Ramos (cell line): ENCODE measurements around the gene SNRPA.
"Not testable (repeated sequence)": the region's sequence is repeated elsewhere in the genome, so short reads cannot be mapped to it uniquely, and the experiment has no call there.

Source experiments
- in situ Hi-C: fragments of 300-500 bp; cut with MboI; formaldehyde crosslinking; loops from one replicate; pipeline ENCODE4 v1.14.3; 2022; ENCODE audit warnings: low sequenced_read_pairs; ENCODE audit not compliant: unreplicated experiment

The SNRPA gene

DNA sequence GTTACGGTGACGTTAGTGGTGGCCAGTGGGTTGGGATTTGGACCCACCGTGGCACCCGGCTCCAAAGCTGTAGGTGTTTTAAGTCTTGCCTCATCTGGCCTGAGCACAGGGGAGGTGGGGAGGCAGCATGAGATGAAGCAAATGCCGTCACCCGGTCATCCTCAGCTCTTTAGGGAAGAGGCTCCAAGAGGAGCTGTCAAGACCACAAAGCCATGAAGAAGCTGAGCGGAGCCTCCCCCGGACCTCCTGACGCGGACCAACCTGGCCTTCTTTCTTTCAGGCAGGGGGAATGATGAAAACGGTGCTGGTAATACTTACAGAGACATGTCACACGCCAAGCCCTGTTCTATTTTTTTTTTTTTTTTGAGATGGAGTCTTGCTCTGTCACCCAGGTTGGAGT lies 8.1 kb upstream of the SNRPA start:
- in situ Hi-C loops, result no loop called here

DNA sequence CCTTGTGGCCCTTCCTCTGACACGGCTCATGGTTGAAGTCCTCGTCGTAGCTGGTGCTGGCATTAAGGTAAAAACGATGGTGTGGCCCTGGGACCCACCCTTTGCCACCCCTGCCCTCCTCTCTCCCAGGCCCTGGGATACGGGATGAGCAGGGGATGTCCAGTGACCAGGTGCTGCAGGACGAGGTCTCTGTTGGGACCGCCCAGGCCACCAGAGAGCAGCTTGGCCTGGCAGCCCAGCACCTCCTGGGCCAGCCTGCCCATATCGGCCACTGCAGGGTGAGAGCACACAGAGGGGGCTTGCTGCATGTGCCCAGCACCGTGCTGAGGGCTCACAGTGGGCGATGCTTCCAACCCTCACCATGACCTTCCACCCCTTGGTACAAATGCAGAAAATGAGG lies 7.1 kb upstream of the SNRPA start:
- in situ Hi-C loops, result no loop called here

DNA sequence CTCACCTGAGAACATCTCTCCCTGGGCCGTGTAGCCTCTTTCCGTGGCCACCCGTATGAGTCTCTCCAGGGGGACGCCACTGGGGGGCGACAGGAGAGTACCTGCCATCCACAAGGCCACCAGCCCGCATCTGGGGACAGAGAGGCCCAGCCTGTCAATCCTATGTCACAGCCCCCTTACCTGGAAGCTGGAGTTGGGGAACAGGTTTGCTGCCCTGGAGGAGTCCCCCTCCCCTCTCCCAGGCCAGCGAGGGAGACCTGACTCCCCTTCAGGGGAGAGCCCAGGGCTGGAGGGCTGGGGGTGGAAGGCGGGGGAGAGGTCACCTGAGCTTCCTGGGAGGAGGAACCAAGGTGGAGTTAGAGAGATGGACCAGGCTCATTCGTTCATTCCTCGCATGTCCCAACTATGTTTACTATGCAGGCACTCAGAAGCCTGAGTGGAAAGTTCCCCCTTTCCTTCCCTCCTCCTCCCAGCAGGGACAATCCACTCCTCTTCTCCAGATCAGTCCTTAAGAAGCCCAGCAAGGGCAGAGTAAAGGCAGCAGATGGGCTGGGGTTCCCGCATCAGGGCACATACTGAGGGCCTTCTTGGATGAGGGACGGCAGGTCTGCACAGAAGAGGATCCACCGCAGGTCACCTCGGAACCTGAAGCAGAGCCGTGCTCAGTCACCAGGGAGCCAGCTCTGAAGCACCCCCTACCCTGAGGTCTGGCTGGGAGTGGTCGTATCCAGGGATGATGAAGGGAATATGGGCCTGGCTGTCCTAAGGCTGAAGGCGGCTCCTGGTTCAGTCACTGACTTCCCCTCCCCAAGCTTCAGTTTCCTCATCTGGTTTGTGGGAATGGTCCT lies 6.2 kb upstream of the SNRPA start:
- in situ Hi-C loops, result loop anchor here (5.0 kb wide), 1 partner anchor 63 kb away; no protein-coding TSS in a partner anchor

DNA sequence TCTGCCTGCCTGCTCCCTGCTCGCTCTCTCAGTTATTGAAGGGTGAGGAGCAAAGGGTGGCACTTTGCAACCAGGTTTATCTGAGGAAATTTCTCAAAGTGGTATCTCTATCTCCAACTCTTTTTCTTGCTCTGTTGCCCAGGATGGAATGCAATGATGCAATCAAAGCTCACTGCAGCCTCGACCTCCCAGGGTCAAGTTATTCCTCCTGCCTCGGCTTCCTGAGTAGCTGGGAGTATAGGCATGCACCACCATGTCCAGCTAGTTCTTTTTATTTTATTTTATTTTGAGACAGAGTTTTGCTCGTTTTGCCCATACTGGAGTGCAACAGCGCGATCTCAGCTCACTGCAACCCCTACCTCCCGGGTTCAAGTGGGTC lies 5.6 kb upstream of the SNRPA start:
- in situ Hi-C loops, result loop anchor here (5.0 kb wide), 1 partner anchor 62 kb away; no protein-coding TSS in a partner anchor

DNA sequence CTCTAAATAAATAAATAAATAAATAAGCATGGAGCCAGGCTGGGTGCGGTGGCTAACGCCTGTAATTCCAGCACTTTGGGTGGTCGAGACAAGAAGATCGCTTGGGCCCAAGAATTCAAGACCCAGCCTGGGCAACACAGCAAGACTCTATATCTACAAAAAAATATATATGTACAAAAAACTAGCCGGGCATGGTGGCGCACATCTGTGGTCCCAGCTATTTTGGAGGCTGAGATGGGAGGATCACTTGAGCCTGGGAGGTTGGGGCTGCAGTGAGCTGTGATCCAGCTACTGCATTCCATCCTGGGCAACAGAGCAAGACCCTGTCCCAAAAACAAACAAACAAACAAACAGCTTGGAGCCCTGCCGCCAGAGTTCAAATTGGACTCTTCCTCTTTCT lies 3.5 kb upstream of the SNRPA start:
- in situ Hi-C loops, result loop anchor here (5.0 kb wide), 1 partner anchor 60 kb away; no protein-coding TSS in a partner anchor

GRCh38 chr19:40750058-40750873 lies 737 bp upstream of the SNRPA start, which contains the start of gene ACTMAP:
ACTMAP (minus strand) TSS chr19:40750477; CDS start chr19:40749803, 674 bp downstream.
- in situ Hi-C loops, result no loop called here

- in situ Hi-C loops, result no loop called here
Measured at GRCh38 chr19:40752257-40752781, 1.3 kb downstream of the SNRPA start.

DNA sequence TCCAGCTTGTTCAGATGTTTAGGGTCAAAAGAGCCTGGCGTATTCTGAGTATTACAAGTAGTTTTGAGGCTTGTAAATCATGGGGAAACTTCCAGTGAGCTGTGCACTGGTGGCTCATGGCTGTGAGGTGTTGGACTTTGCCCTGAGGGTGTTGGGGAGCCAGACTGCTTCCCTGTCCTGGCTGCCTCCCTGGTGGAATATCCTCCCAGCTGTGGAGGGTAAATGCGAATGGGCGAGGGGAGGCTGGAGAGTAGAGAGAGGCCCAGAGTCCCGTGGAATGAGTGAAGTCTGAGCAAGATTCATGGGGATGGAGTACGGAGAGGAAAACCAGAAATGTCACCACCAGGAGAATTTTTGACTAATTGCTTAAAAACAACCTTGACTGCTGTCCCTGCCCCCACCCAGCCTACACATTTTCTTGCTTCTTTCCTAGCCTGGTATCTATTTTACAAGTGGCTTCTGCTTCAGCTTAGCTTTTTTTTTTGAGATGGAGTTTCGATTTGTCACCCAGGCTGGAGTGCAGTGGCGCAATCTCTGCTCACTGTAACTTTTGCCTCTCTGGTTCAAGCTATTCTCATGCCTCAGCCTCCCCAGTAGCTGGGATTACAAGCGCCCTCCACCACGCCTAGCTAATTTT lies 3.7 kb downstream of the SNRPA start:
- in situ Hi-C loops, result no loop called here

- in situ Hi-C loops, result no loop called here
Measured at GRCh38 chr19:40755248-40755624, 4.2 kb downstream of the SNRPA start.

GRCh38 chr19:40755791-40756190 lies 4.8 kb downstream of the SNRPA start:
- in situ Hi-C loops, result no loop called here

- in situ Hi-C loops, result no loop called here
Measured at GRCh38 chr19:40756502-40757110, 5.6 kb downstream of the SNRPA start.

DNA sequence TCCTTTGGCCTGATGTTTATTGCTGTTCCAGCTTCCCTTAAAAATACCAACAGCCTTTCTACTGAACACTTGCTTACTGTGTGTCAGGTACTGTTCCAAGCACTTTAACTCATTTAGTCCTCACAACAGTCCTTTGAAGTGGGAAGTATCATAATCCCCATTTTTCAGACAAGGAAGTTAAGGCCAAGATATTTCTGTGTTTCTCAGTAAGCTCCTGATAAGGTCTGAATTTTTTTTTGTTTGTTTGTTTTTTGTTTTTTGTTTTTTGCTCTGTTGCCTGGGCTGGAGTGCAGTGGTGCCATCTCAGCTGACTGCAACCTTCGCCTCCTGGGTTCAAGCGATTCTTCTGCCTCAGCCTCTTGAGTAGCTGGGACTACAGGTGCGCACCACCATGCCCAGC lies 7.5 kb downstream of the SNRPA start:
- in situ Hi-C loops, result no loop called here

DNA sequence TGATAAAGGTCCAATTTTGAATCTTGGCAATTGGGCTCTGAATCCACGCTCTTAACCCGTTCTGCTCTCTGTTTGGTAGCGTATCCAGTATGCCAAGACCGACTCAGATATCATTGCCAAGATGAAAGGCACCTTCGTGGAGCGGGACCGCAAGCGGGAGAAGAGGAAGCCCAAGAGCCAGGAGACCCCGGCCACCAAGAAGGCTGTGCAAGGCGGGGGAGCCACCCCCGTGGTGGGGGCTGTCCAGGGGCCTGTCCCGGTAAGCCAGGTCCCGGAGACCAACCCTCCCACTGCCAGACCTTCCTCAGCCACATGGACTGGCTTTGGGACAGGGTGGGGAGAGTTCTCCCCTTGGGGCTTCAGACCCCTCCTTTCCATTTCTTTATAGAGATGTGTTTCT lies 8.3 kb downstream of the SNRPA start:
- in situ Hi-C loops, result no loop called here

DNA sequence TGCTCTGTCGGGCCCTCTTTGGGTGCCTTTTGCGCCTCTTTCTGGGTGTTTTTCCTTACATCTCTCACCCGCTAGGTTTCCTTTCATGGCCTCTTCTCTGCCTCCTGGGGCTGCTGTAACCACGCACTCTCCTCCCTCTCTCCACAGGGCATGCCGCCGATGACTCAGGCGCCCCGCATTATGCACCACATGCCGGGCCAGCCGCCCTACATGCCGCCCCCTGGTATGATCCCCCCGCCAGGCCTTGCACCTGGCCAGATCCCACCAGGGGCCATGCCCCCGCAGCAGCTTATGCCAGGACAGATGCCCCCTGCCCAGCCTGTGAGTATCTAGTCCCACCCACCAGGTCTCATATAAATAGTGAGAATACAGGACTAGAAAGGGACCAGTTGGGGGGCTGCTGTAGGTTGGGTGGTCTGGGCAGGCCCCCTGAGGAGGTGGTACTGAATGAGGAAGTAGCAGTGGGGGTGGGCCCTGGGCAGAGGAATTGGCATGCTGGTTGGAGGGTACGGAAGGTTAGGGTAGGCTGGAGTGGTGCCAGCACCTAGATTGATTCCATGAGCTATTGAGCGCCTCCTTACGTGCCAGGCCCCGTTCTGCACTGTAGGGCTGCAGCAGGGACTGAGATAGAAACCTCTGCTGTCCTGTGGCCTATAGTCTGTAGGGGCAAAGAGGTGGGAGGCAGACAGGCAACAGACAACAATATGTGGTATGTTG lies 11.9 kb downstream of the SNRPA start:
- in situ Hi-C loops, result no loop called here

GRCh38 chr19:40763526-40763925 lies 12.5 kb downstream of the SNRPA start:
- in situ Hi-C loops, result no loop called here

DNA sequence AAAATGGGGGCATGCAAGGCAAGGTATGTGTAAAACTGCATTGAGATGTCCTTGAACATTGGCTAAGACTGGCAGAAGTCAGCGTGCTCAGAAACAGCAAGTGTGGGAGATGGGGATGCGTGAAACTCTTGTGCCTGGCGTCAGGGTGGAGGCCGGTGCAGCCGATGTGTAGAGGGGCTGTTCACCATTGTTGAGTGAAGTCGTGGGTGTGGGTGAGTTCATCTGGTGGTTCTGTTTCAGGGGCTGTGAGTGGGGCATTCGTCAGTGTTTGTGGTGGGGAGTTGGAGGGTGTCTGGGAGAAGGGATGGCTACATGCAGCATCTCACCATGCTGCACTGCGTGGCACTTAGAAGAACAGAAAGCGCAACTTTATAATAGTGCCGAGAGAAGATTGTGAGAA lies 13.0 kb downstream of the SNRPA start:
- in situ Hi-C loops, result no loop called here

DNA sequence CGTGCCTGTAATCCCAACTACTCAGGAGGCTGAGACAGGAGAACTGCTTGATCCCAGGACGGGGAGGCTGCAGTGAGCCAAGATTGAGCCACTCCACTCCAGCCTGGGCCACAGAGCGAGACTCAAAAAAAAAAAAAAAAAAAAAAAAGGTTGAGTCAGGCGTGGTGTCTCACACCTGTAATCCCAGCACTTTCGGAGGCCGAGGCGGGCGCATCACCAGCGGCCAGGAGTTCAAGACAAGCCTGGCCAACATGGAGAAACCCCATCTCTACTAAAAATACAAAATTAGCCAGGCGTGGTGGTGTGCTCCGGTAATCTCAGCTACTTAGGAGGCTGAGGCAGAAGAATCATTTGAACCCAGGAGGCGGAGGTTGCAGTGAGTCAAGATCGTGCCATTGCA lies 15.4 kb downstream of the SNRPA start:
- in situ Hi-C loops, result not testable (repeated sequence)

DNA sequence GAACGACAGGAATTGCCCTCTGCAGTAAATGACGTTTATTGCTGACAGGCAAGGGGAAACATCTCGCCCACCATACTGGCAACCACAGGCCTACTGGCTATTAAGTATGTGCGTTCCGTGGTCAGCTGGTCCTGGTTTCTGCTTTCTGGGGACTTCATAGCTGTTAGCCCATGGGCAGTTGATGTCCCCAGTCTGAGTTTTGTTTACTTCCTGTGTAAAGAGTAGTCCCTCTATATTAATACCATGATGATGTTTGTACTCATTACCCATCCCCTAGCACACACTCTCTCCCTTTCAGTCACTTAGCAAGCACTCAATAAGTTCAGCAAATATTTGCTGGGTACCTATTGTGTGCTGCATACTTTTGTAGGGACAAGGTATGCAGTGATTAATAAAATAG lies 17.9 kb downstream of the SNRPA start:
- in situ Hi-C loops, result no loop called here

DNA sequence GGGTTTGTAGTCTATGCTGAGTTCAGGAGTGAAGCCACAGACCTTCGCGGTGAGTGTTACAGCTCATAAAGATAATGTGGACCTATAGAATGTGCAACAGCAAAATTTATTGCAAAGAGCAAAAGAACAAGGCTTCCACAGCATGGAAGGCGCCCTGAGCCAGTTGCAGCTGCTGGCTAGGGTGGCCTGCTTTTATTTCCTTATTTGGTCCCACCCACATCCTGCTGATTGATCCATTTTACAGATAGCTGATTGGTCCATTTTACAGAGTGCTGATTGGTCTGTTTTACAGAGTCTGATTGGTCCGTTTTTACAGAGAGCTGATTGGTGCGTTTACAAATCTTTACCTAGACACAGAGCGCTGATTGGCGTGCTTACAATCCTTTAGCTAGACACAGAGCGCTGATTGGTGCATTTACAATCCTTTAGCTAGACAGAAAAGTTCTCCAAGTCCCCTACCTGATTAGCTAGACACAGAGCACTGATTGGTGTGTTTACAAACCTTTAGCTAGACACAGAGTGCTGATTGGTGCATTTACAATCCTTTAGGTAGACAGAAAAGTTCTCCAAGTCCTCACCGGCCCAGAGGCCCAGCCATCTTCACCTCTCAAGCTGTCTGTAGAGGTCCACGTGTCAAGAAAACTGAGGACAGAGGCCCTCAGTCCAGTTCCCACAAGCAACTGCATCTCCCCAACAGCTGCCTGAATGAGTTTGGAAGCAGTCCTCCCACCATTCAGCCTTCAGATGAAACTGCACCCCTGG lies 20.3 kb downstream of the SNRPA start:
- in situ Hi-C loops, result not testable (repeated sequence)
